SJCRH30 (cell line): ENCODE data around the gene CACNA1F. TPM values are rescaled to one million over a fixed set of nuclear protein-coding genes. Genes with fewer than 3 reads are reported as not detected.

Source experiments
- DNase-seq, 2 experiments: peaks; one replicate each; pipeline ENCODE4 v3.0.0-alpha.2; 2015 to 2020
- H3K27ac ChIP-seq: fragments of 250-450 bp; sonication (Bioruptor Pico); 2 replicates; pipeline ENCODE4 v1.5.1; 2020; ENCODE audit warnings: mild to moderate bottlenecking, moderate library complexity
- H3K27me3 ChIP-seq: fragments of 250-450 bp; sonication (Bioruptor Pico); 2 replicates; pipeline ENCODE4 v1.5.1; 2020; ENCODE audit warnings: mild to moderate bottlenecking, moderate library complexity
- H3K36me3 ChIP-seq: fragments of 250-450 bp; sonication (Bioruptor Pico); 2 replicates; pipeline ENCODE4 v1.5.1; 2020; ENCODE audit warnings: mild to moderate bottlenecking, moderate library complexity
- H3K4me1 ChIP-seq: fragments of 250-450 bp; sonication (Bioruptor Pico); 2 replicates; pipeline ENCODE4 v1.5.1; 2020; ENCODE audit warnings: mild to moderate bottlenecking, moderate library complexity
- H3K4me3 ChIP-seq: fragments of 250-450 bp; sonication (Bioruptor Pico); 2 replicates; pipeline ENCODE4 v1.5.1; 2020; ENCODE audit warnings: mild to moderate bottlenecking, moderate library complexity
- H3K9me3 ChIP-seq: fragments of 250-450 bp; sonication (Bioruptor Pico); replicated peaks from 2 replicates; pipeline ENCODE4 v1.5.1; 2020; ENCODE audit warnings: mild to moderate bottlenecking, moderate library complexity
- total RNA-seq: library from RNA; depleted of rRNA; stranded (reverse); fragments of >200 nt; shearing (Covaris generic); gene quantifications from 2 replicates; pipeline ENCODE4 v1.2.3, GENCODE V29; 2014

CACNA1F gene
- total RNA-seq, 1 experiment from 2014 or later: not detected

DNA sequence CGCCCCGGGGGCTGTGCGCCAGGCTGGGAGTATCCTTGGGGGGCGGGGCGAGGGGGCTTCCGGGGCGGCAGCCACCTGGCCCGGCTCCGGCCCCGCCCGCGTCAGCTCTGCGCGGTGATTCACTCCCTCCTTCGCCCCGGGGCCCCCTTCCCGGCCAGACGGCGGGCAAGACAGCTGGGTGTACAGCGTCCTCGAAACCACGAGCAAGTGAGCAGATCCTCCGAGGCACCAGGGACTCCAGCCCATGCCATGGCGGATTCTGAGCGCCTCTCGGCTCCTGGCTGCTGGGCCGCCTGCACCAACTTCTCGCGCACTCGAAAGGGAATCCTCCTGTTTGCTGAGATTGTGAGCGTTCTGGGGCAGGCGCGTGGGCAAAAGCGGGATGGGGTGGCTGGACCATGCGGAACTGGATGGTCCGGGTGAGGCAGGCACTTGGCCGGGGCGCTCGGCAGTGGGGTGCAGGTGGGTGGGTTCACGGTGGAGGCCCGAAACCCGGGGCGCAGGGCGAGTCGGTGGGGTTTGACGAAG lies 61.3 kb downstream of the CACNA1F start, which contains the start of gene PLP2:
Gene PLP2 (plus strand): TSS at position 147 of the 528 bp plus-strand sequence. CDS start 103 bp downstream, at position 250.
- peak within 1 kb of the TSS; percentile 91 for H3K27ac ChIP-seq
- no peaks in the 10 kb centered on the region for H3K9me3 ChIP-seq
- peaks cover 7% of the 10 kb centered on the region; the same call in 1 of the 2 replicates for H3K36me3 ChIP-seq
- peak within 1 kb of the TSS; percentile 81 for H3K4me3 ChIP-seq
- H3K4me1 ChIP-seq: no peaks in the 10 kb centered on the region
- peak; percentile 67 to 69 for DNase-seq
- H3K27me3 ChIP-seq: no peaks in the 10 kb centered on the region

DNA sequence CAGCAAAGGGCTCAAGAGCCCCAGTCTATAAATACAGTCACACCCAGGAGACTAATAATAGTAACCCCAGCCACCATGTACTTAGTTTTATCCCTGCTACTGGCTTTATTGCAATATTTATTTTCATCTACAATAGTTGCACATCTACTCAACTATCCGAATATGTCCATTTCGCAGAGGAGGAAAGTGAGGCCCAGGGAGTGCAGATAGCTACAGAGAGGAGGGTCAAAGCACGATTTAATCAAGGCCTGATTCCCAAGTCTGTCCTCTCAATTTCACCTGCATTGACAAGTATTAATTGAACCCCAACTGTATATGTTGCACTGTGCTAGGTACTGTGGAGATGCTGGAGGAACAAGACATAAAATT lies 65.4 kb downstream of the CACNA1F start:
- H3K4me1 ChIP-seq: no peaks in the 10 kb centered on the region
- no peaks in the 10 kb centered on the region for H3K9me3 ChIP-seq
- H3K4me3 ChIP-seq: no peak overlapping the region
- no peak overlapping the region for H3K27ac ChIP-seq
- no peaks in the 10 kb centered on the region for H3K36me3 ChIP-seq
- DNase-seq: no peak
- no peaks in the 10 kb centered on the region for H3K27me3 ChIP-seq

DNA sequence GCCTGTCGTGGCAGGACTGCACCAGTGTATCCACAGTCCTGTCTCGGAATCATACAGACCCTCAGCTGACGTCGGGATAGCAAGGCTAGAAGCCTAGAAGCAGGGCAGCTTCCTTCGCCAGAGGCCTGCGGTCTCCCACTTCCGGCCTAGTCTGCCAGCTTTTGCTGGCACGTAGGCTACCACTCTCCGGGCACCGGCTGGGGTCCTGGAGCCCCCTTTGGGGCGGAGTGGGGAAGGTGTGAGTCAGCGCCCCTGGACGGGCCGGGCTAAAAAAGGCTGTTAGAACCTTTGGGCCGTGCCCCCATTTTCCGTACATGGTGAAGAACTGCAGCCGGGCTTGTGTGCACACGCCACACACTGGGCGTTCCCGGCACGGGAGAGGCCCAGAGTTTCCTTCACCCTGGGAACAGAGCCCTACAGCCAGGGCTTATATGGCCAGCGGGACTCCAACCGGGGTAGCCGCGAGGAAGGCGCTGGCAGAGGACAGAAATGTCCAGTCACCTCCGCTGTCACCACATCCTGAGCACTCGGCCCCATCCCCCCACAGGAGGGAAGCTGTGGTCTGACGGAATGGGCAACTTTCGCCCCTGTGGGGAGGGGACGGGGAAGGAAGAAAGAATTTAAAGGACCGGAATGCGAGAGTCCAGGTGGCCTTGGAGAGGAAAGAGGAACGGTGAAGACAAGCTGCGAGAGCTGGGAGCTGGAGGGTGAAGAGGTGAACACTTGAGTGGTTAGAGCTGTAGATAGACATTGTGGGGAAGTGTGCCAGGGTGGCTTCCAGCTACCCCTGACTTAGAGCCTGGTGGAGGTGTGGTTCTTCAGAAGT lies 66.0 kb downstream of the CACNA1F start:
- H3K27me3 ChIP-seq: no peaks in the 10 kb centered on the region
- no peaks in the 10 kb centered on the region for H3K4me1 ChIP-seq
- no peaks in the 10 kb centered on the region for H3K36me3 ChIP-seq
- no peaks in the 10 kb centered on the region for H3K9me3 ChIP-seq
- H3K27ac ChIP-seq: no peak overlapping the region
- no peak overlapping the region for H3K4me3 ChIP-seq
- DNase-seq: no peak

- Histone ChIP-seq H3K36me3 (no peaks in the 10 kb centered on the region), H3K27me3 (no peaks in the 10 kb centered on the region), H3K27ac (no peak overlapping the region), H3K4me1 (no peaks in the 10 kb centered on the region), H3K9me3 (no peaks in the 10 kb centered on the region), H3K4me3 (no peak overlapping the region)
- DNase-seq: no peak
These were observed 66.9 kb downstream of the CACNA1F start for GRCh38 chrX:49165901-49166881.

GRCh38 chrX:49164589-49165360 lies 68.4 kb downstream of the CACNA1F start:
- Histone ChIP-seq H3K27ac (no peak overlapping the region), H3K36me3 (no peaks in the 10 kb centered on the region), H3K9me3 (no peaks in the 10 kb centered on the region), H3K4me1 (no peaks in the 10 kb centered on the region), H3K27me3 (no peaks in the 10 kb centered on the region), H3K4me3 (no peak overlapping the region)
- DNase-seq: no peak

GRCh38 chrX:49163555-49164419 lies 69.4 kb downstream of the CACNA1F start:
- Histone ChIP-seq H3K27me3 (no peaks in the 10 kb centered on the region), H3K4me1 (no peaks in the 10 kb centered on the region), H3K4me3 (peak overlapping the region; percentile 62), H3K9me3 (no peaks in the 10 kb centered on the region), H3K27ac (peak overlapping the region; percentile 86), H3K36me3 (no peaks in the 10 kb centered on the region)
- DNase-seq: peak; percentile 86 to 88

GRCh38 chrX:49162620-49163019 lies 70.5 kb downstream of the CACNA1F start, which contains the start of gene MAGIX:
Gene MAGIX, plus strand, starts transcription at chrX:49162758. Its CDS starts 132 bp downstream, at chrX:49162890.
- no peak for DNase-seq
- Histone ChIP-seq H3K27me3 (no peaks in the 10 kb centered on the region), H3K36me3 (no peaks in the 10 kb centered on the region), H3K9me3 (no peaks in the 10 kb centered on the region), H3K4me1 (no peaks in the 10 kb centered on the region), H3K4me3 (peak within 1 kb of the TSS; percentile 62), H3K27ac (no peak within 1 kb of the TSS)

- H3K27ac ChIP-seq: no peak overlapping the region
- H3K36me3 ChIP-seq: no peaks in the 10 kb centered on the region
- H3K4me3 ChIP-seq: no peak overlapping the region
- no peak for DNase-seq
- no peaks in the 10 kb centered on the region for H3K9me3 ChIP-seq
- H3K27me3 ChIP-seq: no peaks in the 10 kb centered on the region
- H3K4me1 ChIP-seq: no peaks in the 10 kb centered on the region
These were observed 71.5 kb downstream of the CACNA1F start for GRCh38 chrX:49161632-49162031.

GRCh38 chrX:49160908-49161307 lies 72.2 kb downstream of the CACNA1F start:
- Histone ChIP-seq H3K4me3 (no peak overlapping the region), H3K27me3 (no peaks in the 10 kb centered on the region), H3K27ac (no peak overlapping the region), H3K4me1 (no peaks in the 10 kb centered on the region), H3K9me3 (no peaks in the 10 kb centered on the region), H3K36me3 (no peaks in the 10 kb centered on the region)
- no peak for DNase-seq

DNA sequence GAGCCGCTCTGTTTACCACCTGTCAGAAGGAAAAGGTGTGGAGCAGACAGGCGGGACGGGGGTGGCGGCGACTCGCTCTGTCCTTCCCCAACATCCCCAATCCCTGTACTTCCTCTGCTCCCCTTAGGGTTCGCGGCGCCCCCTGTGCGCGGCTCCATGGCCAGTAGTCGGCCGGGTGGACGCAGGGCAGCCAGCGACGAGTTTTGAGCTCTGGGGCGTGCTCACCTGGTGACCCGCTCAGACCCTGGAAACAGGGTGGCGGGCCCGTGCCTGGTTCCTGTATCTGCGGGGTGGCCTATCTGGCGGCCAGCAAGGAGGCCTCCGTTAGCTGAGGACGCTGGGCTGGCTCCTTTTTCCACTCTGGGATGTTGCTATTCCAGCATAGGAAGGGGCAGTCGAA lies 75.9 kb downstream of the CACNA1F start:
- no peaks in the 10 kb centered on the region for H3K27me3 ChIP-seq
- H3K27ac ChIP-seq: no peak overlapping the region
- DNase-seq: no peak
- H3K4me1 ChIP-seq: no peaks in the 10 kb centered on the region
- H3K4me3 ChIP-seq: no peak overlapping the region
- no peaks in the 10 kb centered on the region for H3K9me3 ChIP-seq
- H3K36me3 ChIP-seq: no peaks in the 10 kb centered on the region

DNA sequence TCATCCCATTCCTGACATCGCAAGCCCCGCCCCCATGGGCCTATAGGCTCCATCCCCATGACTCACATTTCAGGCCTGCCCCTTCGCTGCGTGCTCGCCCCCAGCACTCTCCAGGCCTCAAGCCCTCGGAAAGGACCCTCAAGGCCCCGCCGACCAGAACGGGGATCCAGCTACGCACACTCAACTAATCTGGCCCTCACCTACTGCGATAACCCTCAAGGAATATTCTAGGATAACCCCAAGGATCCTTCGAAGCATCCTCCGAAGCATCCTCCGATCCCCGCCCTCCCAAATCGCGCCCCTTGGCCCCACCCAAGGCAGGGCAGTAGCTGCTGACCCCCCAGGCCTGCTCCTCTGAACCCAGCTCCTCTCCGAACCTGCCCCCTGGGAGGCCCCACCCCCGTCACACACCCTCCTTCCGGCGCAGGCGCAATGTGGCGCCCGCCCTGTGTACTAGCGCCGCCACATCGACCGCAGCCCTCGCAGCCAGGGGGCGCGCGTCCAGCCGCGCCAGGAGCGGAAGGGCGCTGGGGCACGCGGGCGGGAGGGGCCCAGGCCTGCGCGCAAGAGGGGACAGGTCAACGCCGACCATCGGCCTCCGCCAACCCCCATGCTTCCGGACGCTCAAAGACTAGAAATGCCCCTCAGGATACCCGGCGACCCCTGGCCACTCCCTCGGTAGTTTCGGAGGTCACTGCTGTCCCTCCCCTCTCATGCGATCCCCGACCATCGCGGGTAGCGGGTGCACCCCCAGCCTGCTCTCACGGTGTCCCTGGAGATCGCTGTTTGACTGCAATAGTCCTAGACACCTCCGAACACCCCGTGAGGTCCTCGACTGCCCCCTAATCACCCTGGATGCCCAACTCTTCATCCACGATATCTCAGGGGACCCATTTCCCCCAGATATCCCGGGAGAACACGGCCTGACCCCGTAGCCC lies 77.0 kb downstream of the CACNA1F start:
- no peaks in the 10 kb centered on the region for H3K4me1 ChIP-seq
- H3K4me3 ChIP-seq: no peak overlapping the region
- no peaks in the 10 kb centered on the region for H3K9me3 ChIP-seq
- H3K27me3 ChIP-seq: no peaks in the 10 kb centered on the region
- H3K27ac ChIP-seq: no peak overlapping the region
- no peaks in the 10 kb centered on the region for H3K36me3 ChIP-seq
- no peak for DNase-seq

DNA sequence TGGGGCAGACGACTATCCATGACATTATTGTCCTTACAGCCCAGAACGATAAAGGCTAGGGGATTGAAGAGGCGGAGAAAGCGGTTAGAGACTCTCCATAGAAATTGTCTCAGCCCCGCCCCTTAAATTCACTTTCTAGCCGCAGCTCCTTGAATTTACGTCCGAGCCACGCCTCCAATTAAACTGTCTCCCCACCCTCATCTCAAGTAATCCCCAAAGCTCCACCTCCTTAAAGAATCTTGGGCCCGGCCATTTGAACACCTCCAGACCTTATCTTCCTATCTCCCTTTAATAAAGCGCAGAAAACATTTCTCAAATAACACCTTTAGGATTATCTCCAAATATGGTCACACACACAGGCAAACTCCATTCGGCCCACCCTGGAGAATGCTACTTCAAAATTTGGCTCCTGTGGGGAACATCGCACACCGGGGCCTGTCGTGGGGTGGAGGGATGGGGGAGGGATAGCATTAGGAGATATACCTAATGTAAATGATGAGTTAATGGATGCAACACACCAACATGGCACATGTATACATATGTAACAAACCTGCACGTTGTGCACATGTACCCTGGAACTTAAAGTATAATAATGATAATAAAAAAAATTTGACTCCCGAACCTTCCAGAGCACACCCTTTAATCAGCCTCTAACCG lies 77.8 kb downstream of the CACNA1F start:
- no peaks in the 10 kb centered on the region for H3K36me3 ChIP-seq
- DNase-seq: no peak
- H3K27ac ChIP-seq: no peak overlapping the region
- no peak overlapping the region for H3K4me3 ChIP-seq
- no peaks in the 10 kb centered on the region for H3K9me3 ChIP-seq
- H3K4me1 ChIP-seq: no peaks in the 10 kb centered on the region
- H3K27me3 ChIP-seq: no peaks in the 10 kb centered on the region
